Mesothelial cell of epicardium (in vitro differentiated cells): Measurements from ENCODE around the gene HTRA3. TPM values are rescaled to one million over a fixed set of nuclear protein-coding genes. Genes with fewer than 3 reads are reported as not detected.

ENCODE experiments used
- DNase-seq, 2 experiments: peaks; one replicate each; pipeline ENCODE4 v3.0.0; 2021; ENCODE audit warnings: low spot score in 2 of 2; ENCODE audit not compliant: unreplicated experiment in 2 of 2
- H3K27ac Mint-ChIP-seq: 2 replicates; pipeline ENCODE4 v1.8.0; 2021; ENCODE audit warnings: mixed read lengths
- H3K27me3 Mint-ChIP-seq: 2 replicates; pipeline ENCODE4 v1.8.0; 2021; ENCODE audit warnings: low read depth, mixed read lengths
- H3K36me3 Mint-ChIP-seq: 2 replicates; pipeline ENCODE4 v1.8.0; 2021; ENCODE audit warnings: mixed read lengths
- H3K4me1 Mint-ChIP-seq: 2 replicates; pipeline ENCODE4 v1.8.0; 2021; ENCODE audit warnings: mixed read lengths
- H3K4me3 Mint-ChIP-seq: 2 replicates; pipeline ENCODE4 v1.8.0; 2021; ENCODE audit warnings: mild to moderate bottlenecking, moderate library complexity, mixed read lengths
- H3K9me3 Mint-ChIP-seq: 2 replicates; pipeline ENCODE4 v1.8.0; 2021; ENCODE audit warnings: mixed read lengths
- total RNA-seq: library from RNA; stranded (reverse); gene quantifications from 3 replicates; pipeline ENCODE4 v1.2.1, GENCODE V29; 2021
- TF ChIP-seq, protein P1 (sequence below): fragments of 200-600 bp; sonication (generic); IDR thresholded peaks from one replicate; pipeline ENCODE4 v1.5.0; 2021; ENCODE audit warnings: antibody characterized with exemption; ENCODE audit not compliant: unreplicated experiment

HTRA3 gene
- total RNA-seq, 1 donor from 2014 or later: 26.2 TPM

DNA sequence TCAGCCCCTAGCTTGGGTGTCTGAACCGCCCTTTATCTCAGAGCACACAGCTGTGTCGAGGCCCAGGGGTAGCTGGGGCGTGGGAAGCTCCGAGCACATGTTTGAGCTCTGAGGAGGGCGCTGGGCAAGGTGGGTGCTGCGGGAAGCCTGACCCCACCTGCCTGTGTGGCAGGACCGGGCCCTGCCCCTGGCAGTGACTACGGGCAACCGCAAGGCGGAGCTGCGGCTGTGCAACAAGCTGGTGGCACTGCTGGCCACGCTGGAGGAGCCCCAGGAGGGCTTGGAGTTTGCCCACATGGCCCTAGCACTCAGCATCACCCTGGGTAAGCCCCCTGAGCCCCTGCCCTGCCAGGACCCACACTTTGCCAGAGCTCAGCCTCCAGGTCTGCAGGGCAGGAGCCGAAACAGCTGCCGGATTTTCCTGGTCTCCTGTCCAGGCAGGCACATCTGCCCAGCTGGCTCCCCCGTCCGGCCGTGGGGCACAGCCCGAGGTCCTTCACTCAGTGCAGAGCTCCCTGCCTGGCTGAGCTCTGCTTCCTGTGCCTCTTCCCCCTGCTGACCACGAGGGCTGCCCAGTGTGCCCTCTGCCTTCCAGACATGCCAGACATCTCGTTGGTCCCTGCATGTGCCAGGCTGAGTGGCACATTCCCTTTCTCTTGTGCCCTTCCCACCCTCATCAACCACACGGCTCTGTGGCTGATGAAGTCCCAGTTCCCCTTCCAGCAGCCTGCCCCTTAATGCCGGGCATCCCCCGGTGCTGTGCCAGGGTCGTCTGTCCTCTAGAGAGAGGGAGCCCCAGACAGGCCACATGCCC lies 33.2 kb upstream of the HTRA3 start:
- Mint-ChIP-seq H3K4me1 (no peaks in the 10 kb centered on the region), H3K27me3 (no peaks in the 10 kb centered on the region), H3K27ac (no peak overlapping the region), H3K4me3 (no peak overlapping the region), H3K9me3 (no peaks in the 10 kb centered on the region), H3K36me3 (no peaks in the 10 kb centered on the region)
- TF ChIP-seq, protein P1, sequence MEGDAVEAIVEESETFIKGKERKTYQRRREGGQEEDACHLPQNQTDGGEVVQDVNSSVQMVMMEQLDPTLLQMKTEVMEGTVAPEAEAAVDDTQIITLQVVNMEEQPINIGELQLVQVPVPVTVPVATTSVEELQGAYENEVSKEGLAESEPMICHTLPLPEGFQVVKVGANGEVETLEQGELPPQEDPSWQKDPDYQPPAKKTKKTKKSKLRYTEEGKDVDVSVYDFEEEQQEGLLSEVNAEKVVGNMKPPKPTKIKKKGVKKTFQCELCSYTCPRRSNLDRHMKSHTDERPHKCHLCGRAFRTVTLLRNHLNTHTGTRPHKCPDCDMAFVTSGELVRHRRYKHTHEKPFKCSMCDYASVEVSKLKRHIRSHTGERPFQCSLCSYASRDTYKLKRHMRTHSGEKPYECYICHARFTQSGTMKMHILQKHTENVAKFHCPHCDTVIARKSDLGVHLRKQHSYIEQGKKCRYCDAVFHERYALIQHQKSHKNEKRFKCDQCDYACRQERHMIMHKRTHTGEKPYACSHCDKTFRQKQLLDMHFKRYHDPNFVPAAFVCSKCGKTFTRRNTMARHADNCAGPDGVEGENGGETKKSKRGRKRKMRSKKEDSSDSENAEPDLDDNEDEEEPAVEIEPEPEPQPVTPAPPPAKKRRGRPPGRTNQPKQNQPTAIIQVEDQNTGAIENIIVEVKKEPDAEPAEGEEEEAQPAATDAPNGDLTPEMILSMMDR: no peak
- no peak for DNase-seq

DNA sequence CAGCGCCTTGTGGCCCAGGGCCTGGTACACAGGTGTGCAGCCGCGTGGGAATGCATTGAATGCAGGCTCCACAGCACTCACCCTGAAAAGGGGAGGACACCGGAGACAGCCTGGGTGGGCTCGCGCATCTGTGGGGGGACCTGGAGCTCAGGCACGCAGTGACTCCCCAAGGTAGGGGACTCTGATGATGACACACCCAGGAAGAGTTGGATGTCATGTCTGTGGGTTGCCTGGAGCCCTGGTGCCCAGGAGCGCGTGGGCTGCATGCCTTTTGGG lies 32.7 kb upstream of the HTRA3 start:
- Mint-ChIP-seq H3K36me3 (no peaks in the 10 kb centered on the region), H3K4me1 (peaks cover 4% of the 10 kb centered on the region), H3K4me3 (no peak overlapping the region), H3K27ac (no peak overlapping the region), H3K9me3 (no peaks in the 10 kb centered on the region), H3K27me3 (no peaks in the 10 kb centered on the region)
- TF ChIP-seq, protein P1: no peak
- DNase-seq: no peak

DNA sequence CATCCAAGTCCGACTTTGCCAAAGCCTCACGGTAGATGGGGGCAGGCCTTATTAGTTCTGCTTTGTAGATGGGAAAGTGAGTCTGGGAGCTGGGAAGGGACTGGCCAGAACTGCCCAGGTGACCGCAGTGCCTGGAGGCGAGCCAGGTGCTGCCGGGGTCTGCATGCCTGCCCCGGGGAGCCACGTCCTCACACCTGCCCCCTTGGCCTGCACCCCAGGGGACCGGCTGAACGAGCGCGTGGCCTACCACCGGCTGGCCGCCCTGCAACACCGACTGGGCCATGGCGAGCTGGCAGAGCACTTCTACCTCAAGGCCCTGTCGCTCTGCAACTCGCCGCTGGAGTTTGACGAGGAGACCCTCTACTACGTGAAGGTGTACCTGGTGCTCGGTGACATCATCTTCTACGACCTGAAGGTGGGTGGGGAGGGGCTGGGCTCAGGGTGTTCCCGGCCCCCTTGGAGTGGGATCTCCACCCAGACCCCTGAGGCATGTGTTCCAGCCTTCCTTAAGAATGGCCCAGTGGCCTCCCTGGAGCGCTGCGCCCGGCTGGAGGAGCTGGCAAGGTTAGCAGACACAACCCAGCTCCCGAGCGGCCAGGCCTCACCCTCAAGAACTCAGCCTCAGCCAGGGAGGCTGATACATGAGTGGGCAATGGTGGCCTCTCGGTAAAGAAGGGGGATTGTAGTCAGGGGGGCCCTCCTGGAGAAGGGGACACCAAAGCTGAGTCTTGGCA lies 32.1 kb upstream of the HTRA3 start:
- no peak overlapping the region for H3K4me3 Mint-ChIP-seq
- peaks cover 9% of the 10 kb centered on the region for H3K4me1 Mint-ChIP-seq
- H3K27ac Mint-ChIP-seq: no peak overlapping the region
- no peaks in the 10 kb centered on the region for H3K9me3 Mint-ChIP-seq
- no peaks in the 10 kb centered on the region for H3K36me3 Mint-ChIP-seq
- TF ChIP-seq, protein P1: no peak
- DNase-seq: no peak
- no peaks in the 10 kb centered on the region for H3K27me3 Mint-ChIP-seq

DNA sequence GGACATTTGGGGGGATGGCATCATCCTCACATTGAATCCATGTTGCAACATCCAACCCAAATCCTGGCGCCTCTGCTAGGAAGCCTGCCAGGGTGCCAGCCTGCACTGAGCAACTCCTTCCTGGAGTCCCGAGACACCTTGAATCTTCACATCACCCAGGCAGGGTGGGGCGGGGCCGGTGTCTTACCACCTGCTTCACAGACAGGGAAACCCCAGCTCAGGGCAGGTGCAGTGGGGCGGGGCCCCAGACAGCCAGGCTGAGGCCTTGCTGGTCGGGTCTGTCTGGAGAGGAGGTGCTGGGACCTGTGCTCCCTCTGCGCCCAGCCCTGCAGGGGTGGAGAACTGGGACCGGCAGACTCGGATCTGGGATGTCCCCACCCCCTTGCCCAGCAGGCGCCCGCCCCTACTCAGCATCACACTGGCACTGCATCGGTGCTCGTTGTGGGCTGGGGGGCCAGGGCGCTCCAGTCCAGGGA lies 31.5 kb upstream of the HTRA3 start:
- H3K27ac Mint-ChIP-seq: no peak overlapping the region
- no peak for DNase-seq
- TF ChIP-seq, protein P1: no peak
- H3K4me3 Mint-ChIP-seq: no peak overlapping the region
- H3K27me3 Mint-ChIP-seq: no peaks in the 10 kb centered on the region
- no peaks in the 10 kb centered on the region for H3K36me3 Mint-ChIP-seq
- H3K4me1 Mint-ChIP-seq: peaks cover 16% of the 10 kb centered on the region
- H3K9me3 Mint-ChIP-seq: no peaks in the 10 kb centered on the region

DNA sequence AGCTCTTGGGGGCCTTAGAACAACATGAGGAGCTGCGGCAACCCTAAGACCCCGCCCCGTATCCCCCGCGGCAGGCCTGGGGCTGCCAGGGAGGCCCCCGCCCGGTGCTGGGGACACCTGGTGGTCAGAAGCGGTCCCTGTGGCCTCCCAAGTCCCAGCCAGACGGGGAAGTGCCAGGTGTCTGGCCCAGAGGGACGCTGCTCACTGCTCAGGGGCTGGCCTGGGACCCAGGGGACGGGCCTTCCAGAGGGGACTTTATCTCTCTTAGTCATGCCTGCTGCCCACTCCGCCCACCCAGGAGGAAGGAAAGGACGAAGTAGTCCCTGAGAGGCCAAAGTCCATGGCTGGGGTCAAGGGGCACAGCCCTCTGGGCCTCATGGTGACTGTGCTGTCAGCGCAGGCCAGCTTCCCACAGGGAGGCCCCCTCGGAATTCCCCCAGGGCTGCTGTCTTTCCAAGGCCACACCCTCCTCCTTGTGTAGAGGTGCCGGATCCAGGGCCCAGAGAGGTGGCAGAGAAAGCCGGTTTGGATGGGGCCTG lies 31.0 kb upstream of the HTRA3 start:
- Mint-ChIP-seq H3K4me1 (peaks cover 17% of the 10 kb centered on the region), H3K27me3 (no peaks in the 10 kb centered on the region), H3K36me3 (no peaks in the 10 kb centered on the region), H3K9me3 (no peaks in the 10 kb centered on the region), H3K27ac (no peak overlapping the region), H3K4me3 (no peak overlapping the region)
- no peak for DNase-seq
- TF ChIP-seq, protein P1: no peak
